Activated T-cell treated with anti-CD3 and anti-CD28 coated beads for 1 hour (primary cell): ENCODE measurements around the gene BRCA1.

Experiments used
- DNase-seq: peaks from one replicate; pipeline ENCODE4 v3.0.0-alpha.2; 2020; ENCODE audit warnings: low read depth

BRCA1 gene

GRCh38 chr17:43025290-43025657, 99.9 kb downstream of the BRCA1 start:
- no peak for DNase-seq

- peak; percentile 67 for DNase-seq
These were observed 100.5 kb downstream of the BRCA1 start, which contains the start of gene RND2 for GRCh38 chr17:43024407-43025289. Gene RND2 (plus strand): TSS chr17:43025231. CDS start chr17:43025348, 117 bp downstream.

- peak; percentile 61 for DNase-seq
These were observed 103.2 kb downstream of the BRCA1 start, which contains the start of gene VAT1 for GRCh38 chr17:43021741-43022512. Gene VAT1 (minus strand): TSS chr17:43022385. CDS start chr17:43022322, 63 bp downstream.

- peak; percentile 34 for DNase-seq
These were observed 104.1 kb downstream of the BRCA1 start for GRCh38 chr17:43020789-43021740.

GRCh38 chr17:43020030-43020621, 105.0 kb downstream of the BRCA1 start:
- DNase-seq: no peak

- no peak for DNase-seq
These were observed 105.7 kb downstream of the BRCA1 start for GRCh38 chr17:43019418-43019817.

GRCh38 chr17:43018932-43019331, 106.2 kb downstream of the BRCA1 start:
- DNase-seq: no peak

- no peak for DNase-seq
These were observed 106.9 kb downstream of the BRCA1 start for GRCh38 chr17:43018008-43018853.

GRCh38 chr17:43016216-43016615, 108.9 kb downstream of the BRCA1 start:
- no peak for DNase-seq

- DNase-seq: no peak
These were observed 109.6 kb downstream of the BRCA1 start for GRCh38 chr17:43015579-43015978.

- no peak for DNase-seq
These were observed 110.3 kb downstream of the BRCA1 start for GRCh38 chr17:43014649-43015542.

- DNase-seq: no peak
These were observed 111.0 kb downstream of the BRCA1 start for GRCh38 chr17:43014020-43014648.

- no peak for DNase-seq
These were observed 111.9 kb downstream of the BRCA1 start for GRCh38 chr17:43013296-43013695.

GRCh38 chr17:43011728-43012472, 113.3 kb downstream of the BRCA1 start:
- DNase-seq: no peak

GRCh38 chr17:43010667-43011308, 114.4 kb downstream of the BRCA1 start:
- no peak for DNase-seq

- DNase-seq: peak; percentile 79
These were observed 118.3 kb downstream of the BRCA1 start, which contains the start of gene IFI35 for GRCh38 chr17:43006639-43007551. Gene IFI35 (plus strand): TSS chr17:43006784. CDS start chr17:43006948, 164 bp downstream.
